Epithelial cell of esophagus (primary cell): ENCODE measurements around the gene PPRC1.
"Not testable (repeated sequence)": the region's sequence is repeated elsewhere in the genome, so short reads cannot be mapped to it uniquely, and the experiment has no call there.

Experiments
- DNase-seq: peaks from one replicate; pipeline ENCODE4 v3.0.0; 2010; ENCODE audit warnings: low read depth
- H3K4me3 ChIP-seq: 2 replicates; pipeline ENCODE4 v1.5.1; 2011; ENCODE audit warnings: mild to moderate bottlenecking, low read length, control low read depth
- CTCF ChIP-seq: IDR thresholded peaks from 2 replicates; pipeline ENCODE4 v1.5.1; 2011; ENCODE audit warnings: low read depth, mild to moderate bottlenecking, low read length, control low read depth, inconsistent platforms; ENCODE audit not compliant: insufficient read depth; ENCODE audit errors: missing control alignments

Gene PPRC1

GRCh38 chr10:102170602-102171001 lies 37.8 kb downstream of the PPRC1 start:
- no peak overlapping the region for H3K4me3 ChIP-seq
- TF ChIP-seq CTCF = no peak
- no peak for DNase-seq

- no peak for TF ChIP-seq CTCF
- no peak for DNase-seq
- H3K4me3 ChIP-seq = no peak overlapping the region
Measured at GRCh38 chr10:102172288-102172687, 39.4 kb downstream of the PPRC1 start.

- DNase-seq = no peak
- TF ChIP-seq CTCF = no peak
- H3K4me3 ChIP-seq = no peak overlapping the region
Measured at GRCh38 chr10:102175415-102175814, 42.6 kb downstream of the PPRC1 start.

DNA sequence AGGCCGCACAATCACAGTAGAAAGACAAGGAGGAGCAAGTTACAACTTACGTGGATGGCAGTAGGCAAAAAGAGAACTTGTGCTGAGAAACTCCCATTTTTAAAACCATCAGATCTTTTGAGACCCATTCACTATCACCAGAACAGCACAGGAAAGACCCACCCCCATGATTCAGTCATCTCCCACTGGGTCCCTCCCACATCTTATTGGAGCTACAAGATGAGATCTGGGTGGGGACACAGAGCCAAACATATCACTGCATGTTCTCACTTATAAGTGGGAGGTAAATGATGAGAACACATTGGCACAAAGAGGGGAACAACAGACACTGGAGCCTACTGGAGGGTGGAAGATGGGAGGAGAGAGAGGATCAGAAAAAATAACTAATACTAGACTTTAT lies 51.8 kb downstream of the PPRC1 start:
- TF ChIP-seq CTCF = no peak
- no peak for DNase-seq
- no peak overlapping the region for H3K4me3 ChIP-seq

GRCh38 chr10:102185272-102185671 lies 52.4 kb downstream of the PPRC1 start:
- no peak for TF ChIP-seq CTCF

GRCh38 chr10:102185811-102186527 lies 53.1 kb downstream of the PPRC1 start:
- no peak for DNase-seq
- no peak for TF ChIP-seq CTCF
- H3K4me3 ChIP-seq = no peak overlapping the region

More at GRCh38 chr10:102185272-102185671, 52.4 kb downstream of the PPRC1 start:
- no peak overlapping the region for H3K4me3 ChIP-seq
- no peak for DNase-seq

GRCh38 chr10:102188298-102188940 lies 55.6 kb downstream of the PPRC1 start:
- DNase-seq = no peak
- TF ChIP-seq CTCF = no peak
- no peak overlapping the region for H3K4me3 ChIP-seq

DNA sequence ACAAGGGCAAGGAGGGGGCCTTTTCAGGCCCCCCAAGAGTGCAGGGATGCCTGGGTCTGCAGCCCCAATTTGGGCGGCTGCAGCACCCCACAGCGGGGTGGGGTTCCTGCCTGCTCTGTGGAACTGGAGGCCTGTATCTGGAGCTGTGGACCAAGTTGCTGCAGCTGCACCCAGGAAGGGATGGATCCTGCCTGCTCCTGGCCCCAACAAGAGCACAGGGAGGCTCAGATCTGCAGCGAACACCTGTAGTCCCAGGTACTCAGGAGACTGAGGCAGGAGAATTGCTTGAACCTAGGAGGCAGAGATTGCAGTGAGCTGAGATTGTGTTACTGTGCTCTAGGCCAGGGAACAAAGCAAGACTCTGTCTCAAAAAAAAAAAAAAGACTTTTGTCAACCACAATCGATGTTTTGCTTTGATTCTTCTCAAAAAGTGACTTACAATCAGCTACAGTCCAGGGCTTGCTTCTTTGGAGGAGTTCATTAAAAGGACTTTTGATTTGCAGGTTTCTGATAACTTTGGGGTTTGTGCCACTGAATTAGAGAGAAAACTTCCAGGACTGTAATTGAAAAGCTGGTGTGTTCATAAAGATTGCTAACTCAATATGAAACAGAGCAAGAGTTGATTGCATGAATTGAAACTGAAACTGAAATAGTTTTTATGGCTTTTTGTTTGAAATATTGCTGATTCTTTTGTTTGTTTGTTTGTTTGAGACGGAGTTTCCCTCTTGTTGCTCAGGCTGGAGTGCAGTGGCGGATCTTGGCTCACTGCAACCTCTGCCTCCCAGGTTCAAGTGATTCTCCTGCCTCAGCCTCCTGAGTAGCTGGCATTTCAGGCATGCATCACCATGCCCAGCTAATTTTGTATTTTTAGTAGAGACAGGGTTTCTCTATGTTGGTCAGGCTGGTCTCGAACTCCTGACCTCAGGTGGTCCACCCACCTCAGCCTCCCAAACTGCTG lies 56.4 kb downstream of the PPRC1 start:
- not testable (repeated sequence) for DNase-seq, H3K4me3 ChIP-seq
